HepG2 (cell line): ENCODE results near the gene NDP. TPM values are rescaled to one million over a fixed set of nuclear protein-coding genes. Genes with fewer than 3 reads are reported as not detected.

Experiments
- ATAC-seq: fragments of 200-7000 bp; cut with Tn5 transposase; 3 replicates; pipeline ENCODE4 v1.9.1; 2020; ENCODE audit warnings: mild to moderate bottlenecking, moderate library complexity
- BruUV-seq: library from RNA; stranded (reverse); fragments of 400-500 nt; replicated peaks from 2 replicates; lab custom pipeline; 2021; lab: Mats Ljungman, UMichigan
- CTCF ChIA-PET: fragments of 300-600 bp; formaldehyde crosslinking; extraction: SDS; loops from one replicate; lab custom pipeline; 2021; ENCODE audit warnings: low total read pairs, inconsistent platforms, low intra/inter-chr PET ratio; lab: Yijun Ruan, JAX
- POLR2A ChIA-PET: fragments of 350-600 bp; sonication (Branson Sonifier 250); formaldehyde crosslinking; loops from one replicate; lab custom pipeline; 2020; ENCODE audit warnings: antibody characterized with exemption, inconsistent platforms; lab: Yijun Ruan, JAX
- DNase-seq: peaks from one replicate; pipeline ENCODE4 v3.0.0-alpha.2; 2015; ENCODE audit warnings: low spot score
- FAIRE-seq: peaks from 3 replicates; lab custom pipeline; 2011; peaks lifted over from hg19 to GRCh38; lab: Jason Lieb, UNC
- H2AFZ ChIP-seq: one replicate; pipeline ENCODE4 v1.6.1; 2011; ENCODE audit warnings: low read length, inconsistent platforms
- H3K27ac ChIP-seq: fragments of 300-600 bp; 3 replicates; pipeline ENCODE4 v1.8.0; 2011; ENCODE audit warnings: mixed run types, mild to moderate bottlenecking, mixed read lengths, low read length, inconsistent platforms; ENCODE audit not compliant: insufficient read depth; ENCODE audit errors: extremely low read length
- H3K27me3 ChIP-seq, 2 experiments: fragments of 200-600 bp in 1 of 2; 2 replicates in 1 of 2; 3 replicates in 1 of 2; pipeline versions ENCODE4 v1.6.0 to v1.8.0; 2011; ENCODE audit warnings: low read length in 2 of 2, mild to moderate bottlenecking in 2 of 2, moderate library complexity in 2 of 2, inconsistent platforms in 1 of 2; ENCODE audit not compliant: insufficient read depth in 2 of 2, control insufficient read depth in 1 of 2
- H3K36me3 ChIP-seq, 2 experiments: fragments of 200-600 bp in 1 of 2; replicated peaks in 1 of 2; 2 replicates in 1 of 2; 3 replicates in 1 of 2; pipeline versions ENCODE4 v1.5.1 to v1.8.0; 2011; ENCODE audit warnings: low read length in 2 of 2, inconsistent platforms in 1 of 2; ENCODE audit not compliant: insufficient read depth in 2 of 2, control insufficient read depth in 1 of 2
- H3K4me1 ChIP-seq: 2 replicates; pipeline ENCODE4 v1.5.1; 2012; ENCODE audit warnings: low read length, inconsistent platforms; ENCODE audit not compliant: insufficient read depth
- H3K4me2 ChIP-seq: 2 replicates; pipeline ENCODE4 v1.6.0; 2011; ENCODE audit warnings: low read depth, low read length, inconsistent platforms
- H3K4me3 ChIP-seq, 3 experiments: fragments of 200-600 bp in 1 of 3; sonication (generic), shearing (Covaris generic) in 1 of 3; replicated peaks in 1 of 3; 2 replicates each; pipeline ENCODE4 v1.5.1; 2011 to 2016; ENCODE audit warnings: low read length in 3 of 3, inconsistent platforms in 2 of 3, low read depth in 2 of 3, mild to moderate bottlenecking in 2 of 3, control low read depth in 1 of 3, mixed read lengths in 1 of 3; ENCODE audit not compliant: insufficient read depth in 1 of 3
- H3K79me2 ChIP-seq: one replicate; pipeline ENCODE4 v1.6.1; 2011; ENCODE audit warnings: low read length, inconsistent platforms; ENCODE audit not compliant: insufficient read depth
- H3K9ac ChIP-seq: 2 replicates; pipeline ENCODE4 v1.6.0; 2011; ENCODE audit warnings: mild to moderate bottlenecking, low read depth, low read length, inconsistent platforms; ENCODE audit not compliant: insufficient read depth
- H3K9me3 ChIP-seq: 2 replicates; pipeline ENCODE4 v1.5.1; 2012; ENCODE audit warnings: mild to moderate bottlenecking, low read length
- H4K20me1 ChIP-seq: 2 replicates; pipeline ENCODE4 v1.6.0; 2011; ENCODE audit warnings: inconsistent platforms, mild to moderate bottlenecking, low read length, moderate library complexity; ENCODE audit not compliant: insufficient read depth
- KMT2B ChIP-seq: IDR thresholded peaks from 2 replicates; pipeline ENCODE4 v1.6.1; 2016; ENCODE audit warnings: missing genetic modification reagents, missing compliant biosample characterization
- SCMH1 ChIP-seq: sonication (generic); formaldehyde crosslinking; IDR thresholded peaks from 2 replicates; pipeline ENCODE4 v1.9.0; 2021; ENCODE audit warnings: missing genetic modification reagents, mild to moderate bottlenecking, borderline replicate concordance
- TMF1 ChIP-seq: sonication (generic); formaldehyde crosslinking; IDR thresholded peaks from 2 replicates; pipeline ENCODE4 v1.8.1; 2022; ENCODE audit warnings: low read depth, missing genetic modification reagents
- ZNF24 ChIP-seq: fragments of 450-650 bp; IDR thresholded peaks from 2 replicates; pipeline ENCODE4 v1.6.1; 2017; ENCODE audit warnings: antibody characterized with exemption, mild to moderate bottlenecking
- WGBS: methylation state at CpG from one replicate; pipeline ENCODE4 v1.1.6; 2017; ENCODE audit warnings: low lambda C conversion rate; 5-methylcytosine and 5-hydroxymethylcytosine counted together
- in situ Hi-C: cut with HindIII; loops from 2 replicates; pipeline ENCODE4 v1.10.0; 2017; ENCODE audit warnings: low pct_unique_long_range_greater_than_20kb; ENCODE audit not compliant: extremely low pct_ligation_motif_present
- intact Hi-C: fragments of 100-400 bp; cut with micrococcal nuclease; formaldehyde crosslinking; loops from one replicate; pipeline ENCODE4 v1.10.0; 2022; ENCODE audit not compliant: unreplicated experiment
- polyA plus RNA-seq, 8 experiments: library from polyadenylated mRNA; depleted of rRNA in 3 of 8; stranded (reverse) in 7 of 8; unstranded in 1 of 8; fragments of >200 nt; fragmentation: Illumina TruSeq in 4 of 8; extraction: Trizol in 4 of 8; gene quantifications; 2 replicates each; pipeline versions ENCODE4 v1.2.1 to v1.2.3, GENCODE V29; 2011 to 2016; ENCODE audit warnings: low read depth in 4 of 8, missing spikeins in 1 of 8, mixed read lengths in 1 of 8; ENCODE audit not compliant: insufficient read depth in 1 of 8
- total RNA-seq, 5 experiments: library from RNA; depleted of rRNA; stranded (reverse); fragments of >200 nt; fragmentation: Illumina TruSeq; extraction: Trizol; gene quantifications; 2 replicates each; pipeline ENCODE4 v1.2.3, GENCODE V29; 2016; ENCODE audit warnings: low read depth in 1 of 5
- TF ChIP-seq, protein P1 (sequence below): sonication (generic); formaldehyde crosslinking; IDR thresholded peaks from 2 replicates; pipeline ENCODE4 v1.9.0; 2022; ENCODE audit warnings: low read depth, missing genetic modification reagents

The NDP gene
- total and polyA plus RNA-seq, 2 of the 13 experiments (the other 11 are each of a cell fraction or from before 2014, with no cell fraction given): not detected

DNA sequence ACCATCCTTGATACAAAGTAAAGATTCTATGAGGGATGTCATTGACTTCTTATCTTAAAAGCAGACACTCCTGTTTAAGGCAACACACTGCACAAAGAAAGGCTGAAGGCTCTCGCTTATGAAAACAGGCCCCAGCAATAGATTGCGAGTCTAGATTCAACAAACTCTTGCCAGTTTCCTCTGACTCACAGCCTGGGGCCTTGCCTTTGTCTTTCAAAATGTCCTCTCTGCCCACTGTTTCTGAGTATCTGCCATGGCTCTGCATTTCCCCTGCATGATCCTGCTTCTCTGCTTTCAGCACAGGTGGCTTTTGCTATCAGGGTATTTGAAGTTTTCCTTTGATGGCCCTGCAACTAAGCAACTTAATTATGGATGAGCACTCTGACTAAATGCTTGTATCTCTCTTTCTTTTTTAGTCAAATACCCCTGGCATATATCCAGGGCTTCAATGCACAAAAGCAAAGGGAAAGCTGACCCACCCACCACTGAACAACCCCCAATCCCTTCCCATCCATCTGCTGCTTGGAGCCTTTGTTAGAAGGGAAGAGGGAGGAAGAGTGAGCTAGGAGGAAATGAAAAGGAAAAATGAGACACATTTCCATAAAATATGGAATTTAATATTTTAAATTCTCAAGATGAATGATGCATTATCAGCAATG, 32.2 kb downstream of the NDP start:
- H3K4me3 ChIP-seq: no peak overlapping the region
- 21% methylated on average over 2 of the region's 2 CpGs for WGBS
- no peak overlapping the region for H3K4me2 ChIP-seq
- no peaks in the 10 kb centered on the region for H3K79me2 ChIP-seq
- BruUV-seq: no TSS peak
- no peaks in the 10 kb centered on the region for H3K9me3 ChIP-seq
- CTCF ChIA-PET: no interaction called here
- intact Hi-C loops: loop anchor here (5.0 kb wide), 1 partner anchor 384 kb away; no protein-coding TSS in a partner anchor
- TF ChIP-seq, protein P1, sequence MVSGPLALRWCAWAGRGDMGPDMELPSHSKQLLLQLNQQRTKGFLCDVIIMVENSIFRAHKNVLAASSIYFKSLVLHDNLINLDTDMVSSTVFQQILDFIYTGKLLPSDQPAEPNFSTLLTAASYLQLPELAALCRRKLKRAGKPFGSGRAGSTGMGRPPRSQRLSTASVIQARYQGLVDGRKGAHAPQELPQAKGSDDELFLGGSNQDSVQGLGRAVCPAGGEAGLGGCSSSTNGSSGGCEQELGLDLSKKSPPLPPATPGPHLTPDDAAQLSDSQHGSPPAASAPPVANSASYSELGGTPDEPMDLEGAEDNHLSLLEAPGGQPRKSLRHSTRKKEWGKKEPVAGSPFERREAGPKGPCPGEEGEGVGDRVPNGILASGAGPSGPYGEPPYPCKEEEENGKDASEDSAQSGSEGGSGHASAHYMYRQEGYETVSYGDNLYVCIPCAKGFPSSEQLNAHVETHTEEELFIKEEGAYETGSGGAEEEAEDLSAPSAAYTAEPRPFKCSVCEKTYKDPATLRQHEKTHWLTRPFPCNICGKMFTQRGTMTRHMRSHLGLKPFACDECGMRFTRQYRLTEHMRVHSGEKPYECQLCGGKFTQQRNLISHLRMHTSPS (CRISPR knock-in tag): no peak
- TF ChIP-seq ZNF24: no peak
- no peak for TF ChIP-seq KMT2B (CRISPR knock-in tag)
- no peak for TF ChIP-seq SCMH1
- TF ChIP-seq TMF1 (CRISPR knock-in tag): no peak
- TF ChIP-seq, all 625 proteins: peak for 0
- POLR2A ChIA-PET: no interaction called here
- H3K27ac ChIP-seq: no peak overlapping the region
- no peak overlapping the region for H2AFZ ChIP-seq
- DNase-seq (no peak), FAIRE-seq (no peak), ATAC-seq (no peak)
- H3K9ac ChIP-seq: no peak overlapping the region
- H3K4me1 ChIP-seq: no peaks in the 10 kb centered on the region
- in situ Hi-C loops: loop anchor here (25.0 kb wide), 1 partner anchor 379 kb away; no protein-coding TSS in a partner anchor
- H3K27me3 ChIP-seq: no peaks in the 10 kb centered on the region
- no peaks in the 10 kb centered on the region for H4K20me1 ChIP-seq
- no peaks in the 10 kb centered on the region for H3K36me3 ChIP-seq
